HG02610 (cell line): Measurements from ENCODE around the gene CAPZA3.
"Not testable (repeated sequence)": the region's sequence is repeated elsewhere in the genome, so short reads cannot be mapped to it uniquely, and the experiment has no call there.

Experiments used
- ATAC-seq: cut with Tn5 transposase; IDR thresholded peaks from one replicate; pipeline ENCODE4 v1.9.1; 2021; ENCODE audit warnings: mild to moderate bottlenecking, moderate library complexity; ENCODE audit not compliant: unreplicated experiment

Gene CAPZA3

DNA sequence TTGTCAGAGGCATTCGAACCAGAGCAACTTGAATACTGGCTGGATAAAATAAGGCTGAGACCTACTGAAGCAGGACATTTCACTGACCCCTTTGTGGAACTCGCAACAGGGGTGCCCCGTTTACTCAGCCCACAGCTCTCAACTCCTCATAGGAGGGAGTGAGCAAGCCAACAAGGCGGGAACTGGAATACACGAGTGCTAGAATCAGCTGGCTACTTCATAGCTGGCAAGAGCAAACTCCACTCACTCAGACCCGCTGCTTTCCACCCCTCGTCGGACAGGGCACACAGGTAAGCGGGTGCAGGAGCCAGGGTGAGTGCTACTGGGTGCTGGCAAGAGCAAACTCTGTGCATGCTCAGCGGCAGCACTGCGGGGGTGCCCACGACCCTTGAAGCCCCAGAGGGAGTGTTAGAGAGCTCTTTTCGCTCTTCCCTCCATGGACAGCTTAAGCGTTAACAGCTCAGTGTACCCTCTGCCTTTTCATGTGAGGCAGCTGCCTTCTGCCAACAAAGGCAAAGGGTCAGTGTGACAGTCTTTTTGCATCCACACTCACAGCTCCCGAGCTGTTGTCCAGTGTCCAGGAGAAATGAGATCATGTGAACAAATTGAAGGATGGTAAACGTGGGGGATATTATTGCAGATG is 15.7 kb downstream of the CAPZA3 start:
- ATAC-seq, result no peak

DNA sequence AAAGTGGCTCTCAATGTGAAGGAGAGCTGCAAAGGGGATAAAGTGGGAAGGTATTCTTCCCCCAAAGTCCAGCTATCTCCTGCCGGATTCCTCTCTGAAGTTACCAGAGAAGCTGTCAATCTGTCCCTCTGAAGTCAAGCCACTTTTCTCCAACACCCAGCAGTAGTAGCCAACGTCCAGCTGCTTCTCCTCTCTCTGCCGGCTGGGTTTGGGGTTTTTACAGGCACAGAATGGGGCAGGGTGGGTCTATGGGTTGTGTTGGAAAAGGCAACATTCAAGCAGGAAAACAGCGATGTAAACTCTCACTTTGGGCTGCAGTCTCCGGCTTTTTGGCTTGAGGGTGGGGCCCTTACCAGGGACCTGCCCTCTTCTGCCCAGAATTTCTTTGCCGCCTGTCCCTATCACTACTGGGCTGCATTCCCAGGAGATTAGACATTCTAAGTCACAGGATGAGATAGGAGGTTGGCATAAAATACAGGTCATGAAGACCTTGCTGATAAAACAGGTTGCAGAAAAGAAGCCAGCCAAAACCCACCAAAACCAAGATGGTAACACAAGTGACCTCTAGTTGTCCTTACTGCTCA is 16.3 kb downstream of the CAPZA3 start:
- no peak for ATAC-seq

- ATAC-seq, result no peak
These were observed 17.4 kb downstream of the CAPZA3 start for GRCh38 chr12:18755341-18755740.

DNA sequence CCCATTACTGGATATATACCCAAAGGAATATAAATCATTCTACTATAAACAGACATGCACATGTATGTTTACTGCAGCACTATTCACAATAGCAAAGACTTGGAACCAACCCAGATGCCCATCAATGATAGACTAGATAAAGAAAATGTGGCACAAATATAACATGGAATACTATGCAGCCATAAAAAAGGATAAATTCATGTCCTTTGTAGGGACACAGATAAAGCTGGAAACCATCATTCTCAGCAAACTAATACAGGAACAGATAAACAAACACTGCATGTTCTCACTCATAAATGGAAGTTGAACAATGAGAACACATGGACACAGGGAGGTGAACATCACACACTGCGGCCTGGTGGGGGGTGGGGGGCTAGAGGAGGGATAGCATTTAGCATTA is 28.6 kb downstream of the CAPZA3 start:
- not testable (repeated sequence) for ATAC-seq

GRCh38 chr12:18782827-18783226 is 44.9 kb downstream of the CAPZA3 start:
- no peak for ATAC-seq

GRCh38 chr12:18785465-18785864 is 47.5 kb downstream of the CAPZA3 start:
- ATAC-seq, result not testable (repeated sequence)
